Measurements from ENCODE around the gene SLC6A1. TPM values are rescaled to one million over a fixed set of nuclear protein-coding genes. Genes with fewer than 3 reads are reported as not detected.

SLC6A1 gene
- total RNA-seq, 1 donor from 2014 or later: not detected

DNA sequence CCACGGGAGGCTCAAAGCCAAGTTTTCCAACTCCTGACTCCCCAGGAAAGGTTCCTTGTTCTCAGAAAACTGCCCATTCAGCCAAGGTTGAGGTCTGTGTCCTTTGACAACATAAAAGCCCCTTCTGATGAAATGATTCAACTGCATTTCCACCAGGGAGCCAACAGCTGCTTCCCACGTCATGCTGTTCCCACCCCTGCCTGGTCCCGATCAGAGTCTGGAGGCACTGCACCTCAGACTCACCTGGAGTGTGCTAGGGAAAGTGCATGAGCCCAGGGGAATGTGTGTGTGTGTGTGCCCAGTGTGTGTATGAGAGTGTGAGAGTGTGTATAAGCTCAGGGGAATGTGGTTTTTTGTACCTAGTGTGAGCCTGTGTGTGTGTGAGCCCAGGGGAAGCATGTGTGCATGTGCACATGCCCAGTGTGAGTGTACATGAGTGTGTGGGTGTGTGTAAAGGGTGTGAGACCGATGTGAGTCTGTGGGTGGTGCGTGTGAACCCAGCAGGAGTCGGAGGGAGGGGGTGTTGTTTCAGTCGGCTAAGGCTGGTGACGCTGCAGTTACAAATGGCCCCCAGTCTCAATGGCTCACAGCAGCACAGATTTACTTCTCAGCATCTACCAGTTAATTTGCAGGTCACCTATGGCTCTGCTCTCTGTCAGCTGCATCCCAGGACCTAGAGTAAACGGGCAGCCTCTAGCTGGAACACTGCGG lies 20.3 kb upstream of the SLC6A1 start:
- Mint-ChIP-seq H3K27me3 (peaks cover 58% of the 10 kb centered on the region), H3K9me3 (ENCODE audit: low read depth) (no peaks in the 10 kb centered on the region), H3K4me1 (ENCODE audit: low read depth) (no peaks in the 10 kb centered on the region), H3K27ac (no peak overlapping the region), H3K4me3 (ENCODE audit: low read depth) (no peak overlapping the region), H3K36me3 (ENCODE audit: insufficient read depth) (no peaks in the 10 kb centered on the region)
- no peak for DNase-seq (ENCODE audit: low spot score, unreplicated experiment)
- TF ChIP-seq, protein P1, sequence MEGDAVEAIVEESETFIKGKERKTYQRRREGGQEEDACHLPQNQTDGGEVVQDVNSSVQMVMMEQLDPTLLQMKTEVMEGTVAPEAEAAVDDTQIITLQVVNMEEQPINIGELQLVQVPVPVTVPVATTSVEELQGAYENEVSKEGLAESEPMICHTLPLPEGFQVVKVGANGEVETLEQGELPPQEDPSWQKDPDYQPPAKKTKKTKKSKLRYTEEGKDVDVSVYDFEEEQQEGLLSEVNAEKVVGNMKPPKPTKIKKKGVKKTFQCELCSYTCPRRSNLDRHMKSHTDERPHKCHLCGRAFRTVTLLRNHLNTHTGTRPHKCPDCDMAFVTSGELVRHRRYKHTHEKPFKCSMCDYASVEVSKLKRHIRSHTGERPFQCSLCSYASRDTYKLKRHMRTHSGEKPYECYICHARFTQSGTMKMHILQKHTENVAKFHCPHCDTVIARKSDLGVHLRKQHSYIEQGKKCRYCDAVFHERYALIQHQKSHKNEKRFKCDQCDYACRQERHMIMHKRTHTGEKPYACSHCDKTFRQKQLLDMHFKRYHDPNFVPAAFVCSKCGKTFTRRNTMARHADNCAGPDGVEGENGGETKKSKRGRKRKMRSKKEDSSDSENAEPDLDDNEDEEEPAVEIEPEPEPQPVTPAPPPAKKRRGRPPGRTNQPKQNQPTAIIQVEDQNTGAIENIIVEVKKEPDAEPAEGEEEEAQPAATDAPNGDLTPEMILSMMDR (IDR thresholded peaks at IDR 0.05; ENCODE audit: unreplicated experiment): no peak

GRCh38 chr3:10973046-10973595 lies 19.4 kb upstream of the SLC6A1 start:
- TF ChIP-seq, protein P1 (IDR thresholded peaks at IDR 0.05; ENCODE audit: unreplicated experiment): no peak
- Mint-ChIP-seq H3K4me1 (ENCODE audit: low read depth) (no peaks in the 10 kb centered on the region), H3K9me3 (ENCODE audit: low read depth) (no peaks in the 10 kb centered on the region), H3K36me3 (ENCODE audit: insufficient read depth) (no peaks in the 10 kb centered on the region), H3K4me3 (ENCODE audit: low read depth) (no peak overlapping the region), H3K27ac (no peak overlapping the region), H3K27me3 (peaks cover 57% of the 10 kb centered on the region)
- DNase-seq (ENCODE audit: low spot score, unreplicated experiment): no peak

DNA sequence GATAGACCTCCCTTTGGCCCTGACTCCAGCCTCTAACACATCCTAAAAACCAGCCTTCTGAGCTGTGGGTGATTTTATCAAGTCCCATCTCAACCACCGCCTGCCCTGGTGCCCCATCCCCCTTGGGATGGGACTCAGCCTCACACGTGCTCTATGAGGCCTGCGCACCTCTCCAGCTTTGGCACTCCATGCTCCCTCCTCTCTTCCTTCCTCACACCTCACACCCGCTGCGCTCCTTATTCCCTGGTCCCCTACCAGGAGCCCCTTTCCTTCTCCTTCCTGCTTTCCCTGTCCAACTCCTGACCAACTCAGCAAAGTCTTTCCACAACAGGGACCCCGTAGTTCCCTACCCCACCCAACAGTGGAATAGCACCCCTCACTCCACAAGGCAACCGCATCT lies 18.4 kb upstream of the SLC6A1 start:
- no peak for DNase-seq (ENCODE audit: low spot score, unreplicated experiment)
- H3K36me3 Mint-ChIP-seq (ENCODE audit: insufficient read depth): no peaks in the 10 kb centered on the region
- no peaks in the 10 kb centered on the region for H3K4me1 Mint-ChIP-seq (ENCODE audit: low read depth)
- TF ChIP-seq, protein P1 (IDR thresholded peaks at IDR 0.05; ENCODE audit: unreplicated experiment): no peak
- no peak overlapping the region for H3K4me3 Mint-ChIP-seq (ENCODE audit: low read depth)
- peaks cover 55% of the 10 kb centered on the region for H3K27me3 Mint-ChIP-seq
- no peaks in the 10 kb centered on the region for H3K9me3 Mint-ChIP-seq (ENCODE audit: low read depth)
- no peak overlapping the region for H3K27ac Mint-ChIP-seq

DNA sequence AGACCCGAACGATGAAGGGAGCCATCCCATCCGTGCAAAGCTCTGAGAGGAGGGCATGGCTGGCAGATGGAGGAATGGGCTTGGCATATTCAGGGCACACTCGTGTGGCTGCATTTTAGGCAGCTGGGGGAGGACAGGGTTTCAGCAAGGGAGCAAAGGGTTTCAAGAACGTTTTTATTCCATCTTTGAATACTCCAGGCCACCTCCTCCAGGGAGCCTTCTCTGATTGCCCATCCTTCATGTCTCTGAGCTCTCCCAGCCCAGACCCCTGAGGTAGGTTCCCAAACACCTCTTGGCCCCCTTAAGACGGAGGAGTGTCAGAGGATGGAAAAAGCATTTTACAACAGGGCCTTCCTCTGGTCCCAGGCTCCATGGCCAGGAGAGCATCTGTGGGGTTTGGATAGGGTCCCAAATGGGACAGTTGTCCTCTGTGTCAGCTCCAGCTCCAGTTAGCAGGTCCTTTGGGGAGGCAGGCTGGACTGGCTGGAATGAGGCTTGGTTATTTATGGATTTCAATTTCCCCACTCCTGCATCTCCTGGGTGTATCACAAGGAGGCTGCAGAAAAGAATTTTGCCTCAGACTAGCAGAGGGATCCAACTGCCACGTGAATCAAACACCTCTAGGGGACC lies 17.7 kb upstream of the SLC6A1 start:
- TF ChIP-seq, protein P1 (IDR thresholded peaks at IDR 0.05; ENCODE audit: unreplicated experiment): no peak
- Mint-ChIP-seq H3K4me3 (ENCODE audit: low read depth) (no peak overlapping the region), H3K27ac (no peak overlapping the region), H3K9me3 (ENCODE audit: low read depth) (no peaks in the 10 kb centered on the region), H3K27me3 (peaks cover 51% of the 10 kb centered on the region), H3K36me3 (ENCODE audit: insufficient read depth) (no peaks in the 10 kb centered on the region), H3K4me1 (ENCODE audit: low read depth) (no peaks in the 10 kb centered on the region)
- DNase-seq (ENCODE audit: low spot score, unreplicated experiment): no peak

DNA sequence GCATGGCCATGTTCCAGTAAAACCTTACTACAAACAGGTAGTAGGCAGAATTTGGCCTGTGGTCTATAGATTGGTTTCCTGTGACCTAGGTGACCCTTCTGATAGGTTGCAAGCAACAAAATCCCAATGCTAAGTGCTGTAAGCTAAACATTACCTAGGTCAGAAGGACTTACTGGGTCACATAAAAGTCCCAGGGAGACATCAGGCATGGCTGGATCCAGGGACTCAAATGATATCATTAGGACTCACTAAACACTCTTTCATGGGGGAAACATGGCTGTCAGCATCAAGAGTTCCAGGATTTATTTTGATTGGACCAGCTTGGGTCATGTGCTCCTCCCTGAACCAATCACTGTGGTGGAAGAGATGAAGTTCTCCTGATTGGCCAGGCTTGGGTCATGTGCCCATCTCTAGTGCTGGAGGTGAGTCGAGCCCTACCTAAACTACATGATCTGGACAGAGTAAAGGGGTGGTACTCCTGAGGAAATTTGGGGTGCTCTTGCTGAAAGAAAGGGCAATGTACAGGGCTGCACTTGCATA lies 16.8 kb upstream of the SLC6A1 start:
- Mint-ChIP-seq H3K4me3 (ENCODE audit: low read depth) (no peak overlapping the region), H3K4me1 (ENCODE audit: low read depth) (no peaks in the 10 kb centered on the region), H3K9me3 (ENCODE audit: low read depth) (no peaks in the 10 kb centered on the region), H3K36me3 (ENCODE audit: insufficient read depth) (no peaks in the 10 kb centered on the region), H3K27me3 (peaks cover 51% of the 10 kb centered on the region), H3K27ac (no peak overlapping the region)
- no peak for DNase-seq (ENCODE audit: low spot score, unreplicated experiment)
- TF ChIP-seq, protein P1 (IDR thresholded peaks at IDR 0.05; ENCODE audit: unreplicated experiment): no peak

All from progenitor cell of endocrine pancreas (in vitro differentiated cells).